IMR-90 (cell line): ENCODE measurements around the gene NHSL1.

Experiments
- CTCF ChIP-seq: conservative IDR thresholded peaks from 2 replicates; pipeline ENCODE4 v1.5.1; 2012; ENCODE audit warnings: mild to moderate bottlenecking, low read depth, low read length, improper control_type of control experiment
- FOS ChIP-seq: fragments of 150-350 bp; IDR thresholded peaks from 2 replicates; pipeline ENCODE4 v1.6.1; 2016; ENCODE audit warnings: low read depth, low read length
- MAFK ChIP-seq: IDR thresholded peaks from 2 replicates; pipeline ENCODE4 v1.6.1; 2012; ENCODE audit warnings: low read depth, low read length, improper control_type of control experiment
- MAZ ChIP-seq: IDR thresholded peaks from 2 replicates; pipeline ENCODE4 v1.6.1; 2012; ENCODE audit warnings: low read depth, mild to moderate bottlenecking, low read length, improper control_type of control experiment, moderate library complexity, borderline replicate concordance
- MXI1 ChIP-seq: IDR thresholded peaks from 2 replicates; pipeline ENCODE4 v1.6.1; 2012; ENCODE audit warnings: low read depth, mild to moderate bottlenecking, low read length, moderate library complexity, borderline replicate concordance
- POLR2A ChIP-seq: IDR thresholded peaks from 2 replicates; pipeline ENCODE4 v1.6.1; 2012; ENCODE audit warnings: mild to moderate bottlenecking, low read depth, low read length
- RFX5 ChIP-seq: IDR thresholded peaks from 2 replicates; pipeline ENCODE4 v1.8.0; 2012; ENCODE audit warnings: low read depth, mild to moderate bottlenecking, low read length, moderate library complexity
- TF ChIP-seq, protein P1 (sequence below): fragments of 150-350 bp; IDR thresholded peaks from 2 replicates; pipeline ENCODE4 v1.6.1; 2017; ENCODE audit warnings: mild to moderate bottlenecking, antibody characterized with exemption, low read length, low read depth
- TF ChIP-seq, protein P2 (sequence below): fragments of 150-350 bp; IDR thresholded peaks from 2 replicates; pipeline ENCODE4 v1.6.1; 2016; ENCODE audit warnings: low read depth, mild to moderate bottlenecking, low read length, moderate library complexity, borderline replicate concordance

- no peak for TF ChIP-seq CTCF
- TF ChIP-seq RFX5, result no peak
- no peak for TF ChIP-seq POLR2A
- no peak for TF ChIP-seq MAFK
- no peak for TF ChIP-seq FOS
- TF ChIP-seq, protein P1, sequence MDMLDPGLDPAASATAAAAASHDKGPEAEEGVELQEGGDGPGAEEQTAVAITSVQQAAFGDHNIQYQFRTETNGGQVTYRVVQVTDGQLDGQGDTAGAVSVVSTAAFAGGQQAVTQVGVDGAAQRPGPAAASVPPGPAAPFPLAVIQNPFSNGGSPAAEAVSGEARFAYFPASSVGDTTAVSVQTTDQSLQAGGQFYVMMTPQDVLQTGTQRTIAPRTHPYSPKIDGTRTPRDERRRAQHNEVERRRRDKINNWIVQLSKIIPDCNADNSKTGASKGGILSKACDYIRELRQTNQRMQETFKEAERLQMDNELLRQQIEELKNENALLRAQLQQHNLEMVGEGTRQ, result no peak
- no peak for TF ChIP-seq MAZ
- TF ChIP-seq MXI1, result no peak
- TF ChIP-seq, protein P2, sequence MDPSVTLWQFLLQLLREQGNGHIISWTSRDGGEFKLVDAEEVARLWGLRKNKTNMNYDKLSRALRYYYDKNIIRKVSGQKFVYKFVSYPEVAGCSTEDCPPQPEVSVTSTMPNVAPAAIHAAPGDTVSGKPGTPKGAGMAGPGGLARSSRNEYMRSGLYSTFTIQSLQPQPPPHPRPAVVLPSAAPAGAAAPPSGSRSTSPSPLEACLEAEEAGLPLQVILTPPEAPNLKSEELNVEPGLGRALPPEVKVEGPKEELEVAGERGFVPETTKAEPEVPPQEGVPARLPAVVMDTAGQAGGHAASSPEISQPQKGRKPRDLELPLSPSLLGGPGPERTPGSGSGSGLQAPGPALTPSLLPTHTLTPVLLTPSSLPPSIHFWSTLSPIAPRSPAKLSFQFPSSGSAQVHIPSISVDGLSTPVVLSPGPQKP, result no peak
These were observed 122.3 kb downstream of the NHSL1 start for GRCh38 chr6:138377042-138377441.
